Endodermal cell (in vitro differentiated cells): ENCODE measurements around the gene NSFL1C. TPM values are rescaled to one million over a fixed set of nuclear protein-coding genes. Genes with fewer than 3 reads are reported as not detected.

Experiments used
- DNase-seq: peaks from one replicate; pipeline ENCODE4 v3.0.0-alpha.2; 2017
- H3K27ac ChIP-seq: 2 replicates; pipeline ENCODE4 v1.5.1; 2013; ENCODE audit warnings: mild to moderate bottlenecking, low read depth, low read length, moderate library complexity
- H3K27me3 ChIP-seq: 2 replicates; pipeline ENCODE4 v1.6.1; 2013; ENCODE audit warnings: mild to moderate bottlenecking, low read length, moderate library complexity; ENCODE audit not compliant: insufficient read depth, control insufficient read depth, poor library complexity, severe bottlenecking
- H3K36me3 ChIP-seq: 2 replicates; pipeline ENCODE4 v1.7.0; 2013; ENCODE audit warnings: mild to moderate bottlenecking, low read length, moderate library complexity; ENCODE audit not compliant: control insufficient read depth, insufficient read depth
- H3K4me1 ChIP-seq: one replicate; pipeline ENCODE4 v1.7.0; 2013; ENCODE audit warnings: low read length; ENCODE audit not compliant: control insufficient read depth, insufficient read depth
- H3K4me3 ChIP-seq: 2 replicates; pipeline ENCODE4 v1.5.1; 2013; ENCODE audit warnings: mild to moderate bottlenecking, low read length, moderate library complexity
- H3K9ac ChIP-seq: 2 replicates; pipeline ENCODE4 v1.6.1; 2013; ENCODE audit warnings: mild to moderate bottlenecking, low read length, moderate library complexity; ENCODE audit not compliant: poor library complexity, severe bottlenecking; ENCODE audit errors: extremely low read depth
- H3K9me3 ChIP-seq: 2 replicates; pipeline ENCODE4 v1.6.1; 2013; ENCODE audit warnings: mild to moderate bottlenecking, low read length, moderate library complexity; ENCODE audit not compliant: control insufficient read depth
- H3K27ac Mint-ChIP-seq: 2 replicates; pipeline ENCODE4 v1.8.0; 2020; ENCODE audit warnings: mixed read lengths
- H3K27me3 Mint-ChIP-seq: 2 replicates; pipeline ENCODE4 v1.8.0; 2021; ENCODE audit warnings: mild to moderate bottlenecking, mixed read lengths; ENCODE audit not compliant: insufficient read depth
- H3K36me3 Mint-ChIP-seq: 2 replicates; pipeline ENCODE4 v1.8.0; 2020; ENCODE audit warnings: low read depth, mixed read lengths
- H3K4me1 Mint-ChIP-seq: 2 replicates; pipeline ENCODE4 v1.8.0; 2020; ENCODE audit warnings: mixed read lengths
- H3K4me3 Mint-ChIP-seq: 2 replicates; pipeline ENCODE4 v1.8.0; 2020; ENCODE audit warnings: mild to moderate bottlenecking, moderate library complexity, mixed read lengths
- H3K9me3 Mint-ChIP-seq: 2 replicates; pipeline ENCODE4 v1.8.0; 2020; ENCODE audit warnings: mild to moderate bottlenecking, mixed read lengths
- WGBS, 2 experiments: methylation state at CpG; one replicate each; pipeline versions ENCODE4 v1.1.5 to v1.1.7; 2013; ENCODE audit warnings: missing lambda C conversion rate in 2 of 2, mixed read lengths in 1 of 2; ENCODE audit not compliant: insufficient coverage in 1 of 2, insufficient read length in 1 of 2; 5-methylcytosine and 5-hydroxymethylcytosine counted together
- total RNA-seq, 2 donors: library from RNA; stranded (reverse); fragmentation: NEBNext Ultra II Directional in 1 of 2; extraction: Animal tissue kit (Norgen Biotek cat#: 25700) in 1 of 2; gene quantifications; 2 replicates in 1 of 2; 3 replicates in 1 of 2; pipeline ENCODE4 v1.2.1, GENCODE V29; 2021
- TF ChIP-seq, protein P1 (sequence below): fragments of 200-600 bp; sonication (generic); conservative IDR thresholded peaks from 2 replicates; pipeline ENCODE4 v1.5.0; 2021; ENCODE audit warnings: antibody characterized with exemption, mild to moderate bottlenecking

The NSFL1C gene
- total RNA-seq, 2 donors from 2014 or later = 90.9 to 117 TPM

GRCh38 chr20:1449370-1449769 lies 17.3 kb downstream of the NSFL1C start:
- no peaks in the 10 kb centered on the region for H3K27me3 Mint-ChIP-seq
- no peak overlapping the region for H3K27ac Mint-ChIP-seq
- peaks cover 20% of the 10 kb centered on the region for H3K9me3 ChIP-seq
- WGBS, 2 experiments = 94 to 98% methylated on average over 6 of the region's 6 CpGs
- H3K4me1 Mint-ChIP-seq = no peaks in the 10 kb centered on the region
- no peaks in the 10 kb centered on the region for H3K27me3 ChIP-seq
- H3K9me3 Mint-ChIP-seq = no peaks in the 10 kb centered on the region
- no peaks in the 10 kb centered on the region for H3K4me1 ChIP-seq
- no peak overlapping the region for H3K27ac ChIP-seq
- peak; percentile 14 for DNase-seq
- no peak overlapping the region for H3K9ac ChIP-seq
- H3K4me3 Mint-ChIP-seq = no peak overlapping the region
- H3K36me3 Mint-ChIP-seq = peaks cover 80% of the 10 kb centered on the region
- no peak overlapping the region for H3K4me3 ChIP-seq
- TF ChIP-seq, protein P1, sequence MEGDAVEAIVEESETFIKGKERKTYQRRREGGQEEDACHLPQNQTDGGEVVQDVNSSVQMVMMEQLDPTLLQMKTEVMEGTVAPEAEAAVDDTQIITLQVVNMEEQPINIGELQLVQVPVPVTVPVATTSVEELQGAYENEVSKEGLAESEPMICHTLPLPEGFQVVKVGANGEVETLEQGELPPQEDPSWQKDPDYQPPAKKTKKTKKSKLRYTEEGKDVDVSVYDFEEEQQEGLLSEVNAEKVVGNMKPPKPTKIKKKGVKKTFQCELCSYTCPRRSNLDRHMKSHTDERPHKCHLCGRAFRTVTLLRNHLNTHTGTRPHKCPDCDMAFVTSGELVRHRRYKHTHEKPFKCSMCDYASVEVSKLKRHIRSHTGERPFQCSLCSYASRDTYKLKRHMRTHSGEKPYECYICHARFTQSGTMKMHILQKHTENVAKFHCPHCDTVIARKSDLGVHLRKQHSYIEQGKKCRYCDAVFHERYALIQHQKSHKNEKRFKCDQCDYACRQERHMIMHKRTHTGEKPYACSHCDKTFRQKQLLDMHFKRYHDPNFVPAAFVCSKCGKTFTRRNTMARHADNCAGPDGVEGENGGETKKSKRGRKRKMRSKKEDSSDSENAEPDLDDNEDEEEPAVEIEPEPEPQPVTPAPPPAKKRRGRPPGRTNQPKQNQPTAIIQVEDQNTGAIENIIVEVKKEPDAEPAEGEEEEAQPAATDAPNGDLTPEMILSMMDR = no peak
- H3K36me3 ChIP-seq = peaks cover 100% of the 10 kb centered on the region

- no peaks in the 10 kb centered on the region for H3K27me3 Mint-ChIP-seq
- H3K4me1 Mint-ChIP-seq = no peaks in the 10 kb centered on the region
- DNase-seq = peak; percentile 20
- Histone ChIP-seq H3K9ac (no peak overlapping the region), H3K4me3 (no peak overlapping the region), H3K27me3 (no peaks in the 10 kb centered on the region), H3K9me3 (peaks cover 20% of the 10 kb centered on the region), H3K4me1 (no peaks in the 10 kb centered on the region), H3K27ac (no peak overlapping the region), H3K36me3 (peaks cover 97% of the 10 kb centered on the region)
- TF ChIP-seq, protein P1 = no peak
- H3K36me3 Mint-ChIP-seq = peaks cover 78% of the 10 kb centered on the region
- no peaks in the 10 kb centered on the region for H3K9me3 Mint-ChIP-seq
- no peak overlapping the region for H3K4me3 Mint-ChIP-seq
- WGBS, 2 experiments = 98% methylated on average over 4 of the region's 4 CpGs; no CpG with 5 or more reads in 1 of the 2 experiments
- H3K27ac Mint-ChIP-seq = no peak overlapping the region
Measured at GRCh38 chr20:1448081-1448620, 18.5 kb downstream of the NSFL1C start.

GRCh38 chr20:1446536-1446935 lies 20.1 kb downstream of the NSFL1C start:
- no peaks in the 10 kb centered on the region for H3K4me1 ChIP-seq
- DNase-seq = peak; percentile 1
- H3K36me3 Mint-ChIP-seq = peaks cover 72% of the 10 kb centered on the region
- TF ChIP-seq, protein P1 = no peak
- H3K27me3 Mint-ChIP-seq = no peaks in the 10 kb centered on the region
- H3K9ac ChIP-seq = no peak overlapping the region
- 85% methylated on average over 1 of the region's 1 CpG; no CpG with 5 or more reads in 1 of the 2 experiments for WGBS, 2 experiments
- peaks cover 5% of the 10 kb centered on the region for H3K9me3 ChIP-seq
- H3K27ac ChIP-seq = no peak overlapping the region
- H3K9me3 Mint-ChIP-seq = no peaks in the 10 kb centered on the region
- no peak overlapping the region for H3K27ac Mint-ChIP-seq
- no peak overlapping the region for H3K4me3 Mint-ChIP-seq
- no peak overlapping the region for H3K4me3 ChIP-seq
- peaks cover 94% of the 10 kb centered on the region for H3K36me3 ChIP-seq
- H3K27me3 ChIP-seq = no peaks in the 10 kb centered on the region
- H3K4me1 Mint-ChIP-seq = no peaks in the 10 kb centered on the region
